Measurements from ENCODE around the gene RPL13A.

GRCh38 chr19:49459388-49459787 lies 28.0 kb upstream of the RPL13A start:
- TF ChIP-seq MBD1 (CRISPR knock-in tag; IDR thresholded peaks at IDR 0.05): no peak
- no peak for TF ChIP-seq ZBTB34 (CRISPR knock-in tag; IDR thresholded peaks at IDR 0.05)
- TF ChIP-seq CTCF (IDR thresholded peaks at IDR 0.05 in 2 of 3, conservative IDR thresholded peaks at IDR 0.05 in 1 of 3; ENCODE audit: insufficient read depth in 2 of 3, low read depth in 1 of 3, low read length in 3 of 3): no peak
- TF ChIP-seq HMGN3 (IDR thresholded peaks at IDR 0.05; ENCODE audit: borderline replicate concordance, extremely low read depth, insufficient read length, low read depth, low read length): no peak
